ENCODE results near the gene DMKN.

The DMKN gene

DNA sequence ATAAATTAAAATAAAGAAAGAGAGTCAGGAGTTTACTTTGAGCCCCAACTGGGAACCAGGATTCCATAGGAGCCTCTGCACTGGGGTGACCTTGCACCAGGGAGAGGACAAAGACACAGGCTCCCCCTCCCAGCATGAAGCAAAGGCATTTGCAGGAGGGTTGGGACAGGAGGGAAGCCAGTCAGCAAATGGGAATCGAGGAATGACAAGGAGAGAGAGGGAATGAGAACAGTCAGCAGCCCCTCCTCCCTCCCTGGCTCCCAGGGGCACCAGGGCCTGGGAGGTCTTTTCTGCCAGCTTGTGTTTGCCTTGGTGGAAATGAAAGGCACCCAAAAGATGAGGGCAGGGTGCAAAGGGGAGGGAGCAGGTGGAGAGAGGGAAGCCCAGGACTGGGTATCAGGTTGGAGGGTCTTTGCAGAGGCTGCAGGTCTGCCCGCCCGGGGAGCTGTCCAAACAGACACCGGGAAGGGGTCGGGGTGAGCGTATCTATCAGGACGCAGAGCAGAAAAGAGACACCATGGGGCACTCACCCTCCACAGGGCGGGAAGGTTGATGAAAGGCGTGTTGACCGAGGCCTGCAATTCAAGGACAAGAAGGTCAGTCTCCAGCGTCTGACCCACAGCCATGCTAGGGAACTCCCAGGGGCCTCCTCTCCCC lies 10.9 kb upstream of the DMKN start:
- DNase-seq (ENCODE audit: low read depth in 2 of 2) = no peak

DNA sequence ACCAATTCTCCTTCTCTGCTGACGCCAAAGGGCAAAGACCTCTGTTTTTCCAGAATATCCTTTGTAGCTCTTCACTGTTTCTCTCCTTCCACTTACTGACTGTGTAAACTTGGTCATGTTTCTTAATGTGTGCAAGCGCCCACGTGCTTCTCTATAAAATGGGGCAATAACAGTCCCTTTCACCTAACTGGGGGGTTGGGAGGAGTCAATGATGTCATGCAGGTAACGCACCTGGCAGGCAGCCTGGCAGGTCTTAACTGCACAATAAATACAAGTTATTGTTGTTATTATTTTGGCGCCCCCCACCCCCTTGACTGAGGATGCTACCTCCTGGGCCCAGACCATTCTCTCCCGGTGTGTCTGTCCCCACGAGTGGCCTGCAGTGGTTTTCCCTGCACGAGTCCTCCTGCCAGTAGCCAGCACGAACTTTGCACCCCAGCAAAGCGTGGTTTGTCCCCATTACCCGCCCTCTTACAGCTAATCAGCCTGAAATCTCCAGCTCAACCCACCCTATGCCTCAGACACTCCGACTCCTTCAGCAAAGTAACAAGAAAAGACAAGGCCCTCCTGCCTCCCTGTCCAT lies 9.4 kb upstream of the DMKN start:
- no peak for DNase-seq (ENCODE audit: low read depth in 2 of 2)

- DNase-seq (ENCODE audit: low read depth in 2 of 2) = no peak
Observed at GRCh38 chr19:35521124-35521743, 7.8 kb upstream of the DMKN start.

- no peak for DNase-seq (ENCODE audit: low read depth in 2 of 2)
Observed at GRCh38 chr19:35519291-35519690, 5.8 kb upstream of the DMKN start.

GRCh38 chr19:35518313-35518712 lies 4.9 kb upstream of the DMKN start:
- DNase-seq (ENCODE audit: low read depth in 2 of 2) = no peak

DNA sequence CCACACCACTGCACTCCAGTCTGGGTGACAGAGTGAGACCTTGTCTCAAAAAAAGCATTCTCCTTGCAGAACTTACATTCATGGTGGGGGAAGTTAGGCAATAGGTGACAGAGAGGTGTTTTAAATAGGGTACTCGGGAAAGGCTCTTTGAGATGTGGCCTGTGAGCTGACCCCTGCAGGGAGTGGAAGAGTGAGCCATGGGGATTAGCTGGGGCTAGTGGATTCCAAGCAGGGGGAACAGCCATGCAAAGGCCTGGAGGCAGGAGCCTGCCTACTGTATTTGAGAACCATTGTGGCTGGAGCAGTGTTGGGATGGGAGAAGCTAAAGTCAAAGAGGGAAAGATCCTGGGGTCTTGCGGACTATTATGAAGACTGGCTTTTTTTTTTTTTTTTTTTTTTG lies 3.9 kb upstream of the DMKN start:
- no peak for DNase-seq (ENCODE audit: low read depth in 2 of 2)

DNA sequence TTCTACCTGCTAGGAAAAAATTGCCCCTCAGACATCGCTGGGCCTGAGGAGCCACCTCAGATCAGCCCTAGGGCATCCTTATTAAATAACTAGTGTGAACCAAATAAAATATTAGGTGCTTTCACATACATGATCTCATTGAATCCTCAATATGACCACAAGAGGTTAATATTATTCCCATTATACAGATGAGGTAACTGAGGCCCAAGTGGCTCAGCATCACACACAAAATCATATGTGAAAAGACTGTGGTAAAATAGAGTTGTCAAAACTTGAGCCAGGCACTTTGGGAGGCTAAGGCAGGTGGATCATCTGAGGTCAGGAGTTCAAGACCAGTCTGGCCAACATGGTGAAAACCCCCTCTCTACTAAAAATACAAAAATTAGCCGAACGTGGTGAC lies 2.9 kb upstream of the DMKN start:
- DNase-seq (ENCODE audit: low read depth in 2 of 2) = no peak

DNA sequence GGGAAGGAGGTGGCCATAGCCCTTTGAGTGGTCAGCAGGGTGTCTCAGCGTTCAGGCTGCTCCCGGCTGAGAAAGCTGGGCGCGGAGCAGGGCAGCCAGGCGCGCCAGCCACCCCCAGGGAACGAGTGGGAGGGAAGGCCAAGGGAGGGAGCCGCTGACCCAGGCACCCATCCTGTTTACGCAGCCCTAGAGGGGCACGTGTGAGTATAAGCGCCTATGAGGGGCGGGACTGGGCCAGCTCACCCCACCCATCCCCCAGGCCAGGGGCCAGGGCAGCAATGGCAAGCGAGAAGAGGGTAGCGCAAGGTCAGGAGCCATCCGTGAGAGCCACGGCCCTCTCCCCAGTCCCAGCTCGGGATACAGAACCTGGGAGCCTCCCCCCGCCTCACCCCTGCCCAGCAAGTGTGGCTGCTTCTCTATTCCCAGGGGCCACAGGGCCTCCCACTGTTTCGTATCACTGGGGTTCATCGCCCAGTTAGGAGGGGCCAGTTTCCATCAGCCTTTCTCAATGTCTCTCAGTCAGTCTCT lies 897 bp upstream of the DMKN start:
- DNase-seq (ENCODE audit: low read depth in 2 of 2) = no peak

DNA sequence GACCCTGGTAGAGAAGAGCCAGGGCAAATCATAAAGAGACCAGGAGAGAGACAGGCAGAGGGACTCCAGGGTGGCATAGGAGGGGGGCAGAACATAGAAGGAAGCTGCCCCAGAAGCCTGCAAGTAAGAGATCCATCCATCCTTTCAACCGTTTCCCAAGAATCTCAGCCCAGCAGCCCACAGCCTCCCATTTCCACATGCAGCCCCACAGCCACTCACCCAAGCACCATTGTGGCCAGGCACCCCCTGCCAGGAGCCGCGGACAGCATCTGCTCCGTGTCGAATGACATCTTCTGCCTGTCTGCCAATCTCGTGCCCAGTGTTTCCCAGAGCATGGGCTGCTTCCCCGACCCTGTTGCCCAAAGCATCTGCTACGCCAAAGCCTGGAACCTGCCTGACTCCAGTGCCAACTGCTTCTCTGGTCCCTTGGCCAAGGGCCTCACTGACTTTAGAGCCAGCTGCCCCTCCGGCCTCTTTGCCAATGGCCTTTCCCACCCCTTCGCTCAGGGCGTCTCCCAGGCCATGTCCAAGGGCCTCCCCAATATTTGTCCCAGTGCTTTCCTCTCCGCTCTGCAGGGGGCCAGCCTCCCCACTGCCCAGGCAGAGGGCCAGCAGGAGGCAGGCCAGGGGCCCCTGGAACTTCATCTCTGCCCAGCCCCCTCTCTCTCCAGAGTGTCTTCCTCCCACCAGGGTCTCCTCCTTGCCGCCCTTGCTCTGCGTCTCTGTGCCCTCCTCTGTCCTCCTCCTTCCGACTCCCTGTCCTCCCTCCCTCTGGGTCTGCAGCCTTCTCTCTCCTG lies 420 bp downstream of the DMKN start:
- no peak for DNase-seq (ENCODE audit: low read depth in 2 of 2)

- no peak for DNase-seq (ENCODE audit: low read depth in 2 of 2)
Observed at GRCh38 chr19:35511337-35511736, 2.1 kb downstream of the DMKN start.

DNA sequence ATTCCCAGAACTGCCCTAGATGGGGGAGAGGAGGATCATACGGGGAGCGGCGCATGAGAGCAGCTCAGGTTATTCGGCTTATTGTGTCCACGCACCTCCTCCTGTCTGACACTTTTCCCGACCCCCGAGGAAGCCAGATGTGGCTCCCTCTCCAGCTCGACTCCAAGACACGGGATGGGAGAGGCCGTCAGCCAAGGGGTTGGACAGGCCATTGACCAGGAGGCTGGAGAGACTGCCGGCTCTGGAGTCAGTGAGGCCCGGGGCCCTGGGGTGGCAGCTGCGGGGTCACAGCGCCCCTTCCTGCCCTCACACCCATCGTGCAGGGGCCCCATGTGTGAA lies 2.9 kb downstream of the DMKN start:
- DNase-seq (ENCODE audit: low read depth in 2 of 2) = no peak

DNA sequence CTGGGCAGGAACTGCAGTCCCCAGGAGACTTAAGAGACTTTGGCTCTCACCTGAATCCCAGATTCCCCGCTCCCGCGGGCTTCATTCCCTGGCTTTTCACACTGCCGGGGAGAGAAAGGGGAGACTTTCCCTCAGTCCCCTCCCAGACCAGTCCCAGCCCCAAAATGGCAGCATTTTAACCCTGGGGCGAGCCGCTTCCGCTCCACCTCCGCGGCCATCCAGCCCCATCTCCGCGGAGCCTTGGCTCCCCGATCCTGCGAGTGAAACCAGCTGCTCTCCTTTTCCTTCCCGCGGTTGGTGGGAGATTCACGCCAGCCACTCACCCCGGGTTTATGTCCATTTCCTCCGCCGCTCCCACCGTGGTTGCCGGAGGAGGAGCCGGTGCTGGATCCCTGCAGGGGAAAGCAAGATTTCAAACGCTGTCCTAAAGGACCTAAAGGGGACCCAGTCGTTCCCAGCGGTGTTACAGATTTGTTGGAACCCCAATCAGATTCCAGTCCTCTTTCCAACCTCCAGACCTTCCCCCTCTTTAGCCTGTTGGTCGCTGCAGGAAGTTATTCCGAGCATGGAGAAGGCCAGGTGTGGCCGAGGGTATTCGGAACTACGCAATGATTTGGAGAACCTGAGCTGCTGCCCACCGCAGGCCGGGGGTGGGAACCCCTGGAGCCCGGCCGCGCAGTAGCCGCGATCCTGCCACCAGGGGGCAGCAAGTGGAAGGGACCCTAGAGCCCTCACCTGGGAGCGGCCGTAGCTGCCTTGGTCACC lies 3.4 kb downstream of the DMKN start:
- DNase-seq (ENCODE audit: low read depth in 2 of 2) = peak; percentile 33 to 63

GRCh38 chr19:35509018-35509652 lies 4.3 kb downstream of the DMKN start:
- DNase-seq (ENCODE audit: low read depth in 2 of 2) = no peak

DNA sequence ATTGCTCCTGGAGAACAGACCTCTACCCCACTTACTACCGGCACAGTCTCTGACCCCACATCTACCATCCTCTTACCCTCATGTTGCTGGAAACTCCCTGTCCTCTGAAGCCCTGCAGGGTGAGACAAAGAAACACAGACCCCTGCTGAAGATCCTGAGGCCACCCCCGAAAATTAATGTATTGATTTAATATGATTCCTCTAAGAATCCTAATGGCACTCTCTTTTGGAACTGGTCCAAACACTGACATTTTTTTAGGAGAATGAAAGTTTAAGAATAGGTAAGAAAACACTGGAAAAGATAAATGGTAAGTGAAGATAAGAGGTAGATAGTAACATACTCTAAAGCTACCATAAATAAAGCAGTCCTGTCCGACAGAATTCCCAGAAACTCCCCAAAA lies 5.3 kb downstream of the DMKN start:
- DNase-seq (ENCODE audit: low read depth in 2 of 2) = no peak

DNA sequence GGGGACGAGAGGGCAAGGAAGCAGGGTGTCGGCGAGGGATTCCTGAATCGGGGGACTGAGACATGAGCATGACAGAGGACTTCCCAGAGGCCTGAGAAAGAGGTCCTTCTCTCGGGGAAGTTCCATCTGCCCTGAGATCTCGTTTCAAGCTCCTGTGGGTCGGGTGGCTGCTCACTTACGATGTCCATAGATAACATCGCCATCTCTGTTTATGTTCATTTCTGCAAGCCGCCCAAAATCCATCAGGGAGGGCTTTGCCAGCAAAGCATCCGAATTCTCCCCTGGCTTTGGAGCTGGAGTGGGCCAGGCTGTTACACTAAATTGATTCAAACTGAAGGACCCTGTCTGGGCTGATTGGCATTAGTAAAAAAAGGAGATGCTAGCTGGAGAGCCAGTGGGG lies 5.9 kb downstream of the DMKN start:
- no peak for DNase-seq (ENCODE audit: low read depth in 2 of 2)

DNA sequence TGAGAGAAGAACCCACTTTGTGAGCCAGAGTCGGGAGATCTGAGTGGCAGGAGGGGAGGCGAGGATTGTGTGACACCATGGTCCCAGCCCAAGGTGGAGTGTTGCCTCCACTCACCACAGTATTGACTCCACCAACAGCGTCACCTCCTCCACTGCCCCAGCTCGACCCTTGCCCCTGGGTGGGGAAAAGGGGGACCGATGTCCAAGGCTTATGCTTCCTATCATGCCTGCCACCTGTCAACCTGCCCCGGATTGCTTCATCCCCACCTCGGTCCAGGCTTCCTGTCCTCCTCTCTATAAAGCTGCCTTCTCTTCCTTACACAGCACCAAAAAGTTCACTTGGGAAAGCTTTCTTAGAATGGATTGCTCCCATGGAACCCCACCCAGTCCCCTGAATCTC lies 7.4 kb downstream of the DMKN start:
- DNase-seq (ENCODE audit: low read depth in 2 of 2) = no peak

DNA sequence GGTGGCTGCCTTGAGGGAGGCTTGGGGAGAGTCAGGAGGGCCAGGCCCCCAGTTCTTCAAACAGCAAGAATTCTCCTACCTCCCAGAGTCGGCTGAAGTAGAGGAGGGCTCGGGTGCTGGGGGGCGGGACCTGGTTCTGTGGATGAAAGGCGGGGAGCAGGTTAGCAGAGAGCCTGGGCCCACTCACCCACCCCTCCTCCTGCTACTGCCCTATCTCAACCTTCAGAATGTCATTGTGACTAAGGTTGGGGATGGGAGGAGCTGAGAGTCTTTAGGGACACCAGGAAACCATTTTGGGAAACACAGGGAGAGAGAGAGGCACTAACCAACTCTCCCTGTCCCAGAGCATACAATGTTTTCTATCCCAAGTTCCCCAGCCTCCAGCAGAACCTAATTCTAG lies 10.7 kb downstream of the DMKN start:
- no peak for DNase-seq (ENCODE audit: low read depth in 2 of 2)

DNA sequence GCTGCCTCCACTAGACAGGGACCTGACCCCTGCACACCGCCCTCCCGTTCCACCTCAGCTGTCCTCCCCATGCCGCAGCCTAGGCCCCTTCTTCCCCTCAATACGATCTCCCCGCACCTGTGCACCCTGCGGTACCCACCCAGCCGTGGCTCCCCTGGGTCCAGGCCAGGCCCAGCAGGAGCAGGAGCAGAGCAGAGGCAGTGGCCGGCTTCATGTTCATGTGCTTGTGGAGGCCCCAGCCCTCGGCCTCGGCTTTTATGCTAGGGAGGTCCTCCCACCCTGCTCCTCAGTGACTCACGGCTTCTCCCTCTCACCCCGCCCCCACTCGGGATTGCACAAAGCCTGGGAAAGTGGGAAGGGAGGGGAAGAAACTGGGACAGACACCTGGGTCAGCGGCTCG lies 11.8 kb downstream of the DMKN start:
- DNase-seq (ENCODE audit: low read depth in 2 of 2) = no peak

DNA sequence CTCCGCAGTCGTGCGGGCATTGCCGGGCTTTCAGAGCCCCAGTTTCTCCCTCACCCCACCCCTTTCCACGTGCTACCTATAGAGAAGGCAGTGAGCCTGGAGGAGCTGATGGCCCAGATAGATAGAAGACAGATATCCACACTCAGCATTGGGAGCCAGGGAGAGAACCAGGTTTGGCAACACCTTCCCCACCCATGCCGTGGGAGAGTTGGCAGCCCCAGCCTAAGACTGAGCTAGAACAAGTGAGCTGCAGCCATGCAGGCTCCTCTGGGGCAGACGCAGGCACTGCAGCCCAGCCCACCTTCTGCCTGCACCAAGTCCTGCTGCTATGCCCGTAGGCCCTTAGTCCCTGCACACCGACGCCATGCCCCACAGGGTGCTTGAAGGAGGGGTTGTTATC lies 12.8 kb downstream of the DMKN start:
- DNase-seq (ENCODE audit: low read depth in 2 of 2) = no peak

- DNase-seq (ENCODE audit: low read depth in 2 of 2) = no peak
Observed at GRCh38 chr19:35498984-35499527, 14.4 kb downstream of the DMKN start.

- no peak for DNase-seq (ENCODE audit: low read depth in 2 of 2)
Observed at GRCh38 chr19:35498220-35498619, 15.2 kb downstream of the DMKN start.

Data from stimulated activated CD4-positive, alpha-beta T cell treated with anti-CD3 and anti-CD28 coated beads, Interleukin-1b, Interleukin-23, amount 100 ng/mL, for 1 hour (primary cell).